ENCODE results near the gene DGCR6. TPM values are rescaled to one million over a fixed set of nuclear protein-coding genes. Genes with fewer than 3 reads are reported as not detected.
A peak's percentile ranks its signal among the peaks of the same experiment; 100 is the strongest.
"Not testable (repeated sequence)": the region's sequence is repeated elsewhere in the genome, so short reads cannot be mapped to it uniquely, and the experiment has no call there.

The DGCR6 gene
- total RNA-seq, 4 donors from 2014 or later, result 1.1 to 7.9 (median 3.2) TPM

DNA sequence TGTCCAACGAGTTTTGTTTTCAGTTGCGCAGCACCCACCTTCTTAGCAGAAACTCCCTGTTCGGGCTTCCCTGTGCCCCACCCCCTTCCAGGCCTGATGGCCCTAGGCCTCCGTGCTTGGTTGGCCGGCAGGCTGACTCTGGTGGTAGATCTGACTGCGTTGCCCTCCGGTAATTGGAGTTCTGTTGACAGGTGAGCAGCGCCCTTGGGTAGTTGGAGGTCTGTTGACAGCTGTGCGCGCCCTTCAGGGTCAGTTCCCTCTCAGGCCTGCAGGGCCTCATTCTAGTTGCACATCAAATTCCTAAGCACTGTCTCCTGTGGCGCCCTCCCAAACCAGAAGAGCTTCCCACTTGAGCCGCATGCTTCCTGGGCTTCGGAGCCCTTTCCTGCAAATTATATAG lies 776 bp downstream of the DGCR6 start:
- no CpG with 5 or more reads among the region's 13 CpGs for WGBS, 2 donors (ENCODE audit: low coverage in 1 of 2)
- no peaks in the 10 kb centered on the region for H3K27me3 ChIP-seq
- H3K27ac ChIP-seq, result no peak overlapping the region

DNA sequence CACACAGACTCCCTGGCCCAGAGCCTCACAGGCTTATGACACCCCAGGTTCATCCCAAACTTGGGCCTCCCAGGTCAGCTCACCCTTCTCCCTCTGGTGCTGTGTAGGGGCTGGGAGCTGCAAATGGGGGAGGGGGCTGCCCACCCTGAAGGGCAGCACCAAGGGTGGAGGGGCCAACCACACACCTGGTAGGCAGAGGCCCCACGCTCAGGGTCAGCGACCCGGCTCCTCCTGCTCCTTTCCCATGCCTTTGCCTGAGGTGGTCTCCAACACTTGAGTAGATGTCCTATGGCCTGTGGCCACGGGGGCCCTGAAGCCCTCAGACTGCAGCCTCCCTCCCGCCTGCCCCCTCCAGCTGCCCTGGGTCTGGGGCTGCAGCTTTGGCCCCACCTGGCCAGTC lies 3.4 kb downstream of the DGCR6 start:
- Histone ChIP-seq H3K4me3 (no peak overlapping the region), H3K4me1 (no peaks in the 10 kb centered on the region), H3K36me3 (no peaks in the 10 kb centered on the region), H3K27ac (no peak overlapping the region), H3K9me3 (no peaks in the 10 kb centered on the region), H3K27me3 (no peaks in the 10 kb centered on the region)
- TF ChIP-seq EP300 (IDR thresholded peaks at IDR 0.05) (no peak), POLR2A (IDR thresholded peaks at IDR 0.05) (no peak), POLR2AphosphoS5 (IDR thresholded peaks at IDR 0.05) (no peak)
- TF ChIP-seq, protein P1, sequence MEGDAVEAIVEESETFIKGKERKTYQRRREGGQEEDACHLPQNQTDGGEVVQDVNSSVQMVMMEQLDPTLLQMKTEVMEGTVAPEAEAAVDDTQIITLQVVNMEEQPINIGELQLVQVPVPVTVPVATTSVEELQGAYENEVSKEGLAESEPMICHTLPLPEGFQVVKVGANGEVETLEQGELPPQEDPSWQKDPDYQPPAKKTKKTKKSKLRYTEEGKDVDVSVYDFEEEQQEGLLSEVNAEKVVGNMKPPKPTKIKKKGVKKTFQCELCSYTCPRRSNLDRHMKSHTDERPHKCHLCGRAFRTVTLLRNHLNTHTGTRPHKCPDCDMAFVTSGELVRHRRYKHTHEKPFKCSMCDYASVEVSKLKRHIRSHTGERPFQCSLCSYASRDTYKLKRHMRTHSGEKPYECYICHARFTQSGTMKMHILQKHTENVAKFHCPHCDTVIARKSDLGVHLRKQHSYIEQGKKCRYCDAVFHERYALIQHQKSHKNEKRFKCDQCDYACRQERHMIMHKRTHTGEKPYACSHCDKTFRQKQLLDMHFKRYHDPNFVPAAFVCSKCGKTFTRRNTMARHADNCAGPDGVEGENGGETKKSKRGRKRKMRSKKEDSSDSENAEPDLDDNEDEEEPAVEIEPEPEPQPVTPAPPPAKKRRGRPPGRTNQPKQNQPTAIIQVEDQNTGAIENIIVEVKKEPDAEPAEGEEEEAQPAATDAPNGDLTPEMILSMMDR (IDR thresholded peaks at IDR 0.05), result no peak
- no peak for ATAC-seq
- WGBS, 2 donors (ENCODE audit: low coverage in 1 of 2), result no CpG with 5 or more reads among the region's 5 CpGs

More for the DNA sequence above, 776 bp downstream of the DGCR6 start:
- TF ChIP-seq POLR2AphosphoS5 (IDR thresholded peaks at IDR 0.05) (no peak), POLR2A (IDR thresholded peaks at IDR 0.05) (no peak), EP300 (IDR thresholded peaks at IDR 0.05) (no peak)
- TF ChIP-seq, protein P1 (IDR thresholded peaks at IDR 0.05), result no peak
- no peak overlapping the region for H3K4me3 ChIP-seq
- H3K9me3 ChIP-seq, result no peaks in the 10 kb centered on the region
- no peaks in the 10 kb centered on the region for H3K4me1 ChIP-seq
- ATAC-seq, result no peak
- H3K36me3 ChIP-seq, result no peaks in the 10 kb centered on the region

DNA sequence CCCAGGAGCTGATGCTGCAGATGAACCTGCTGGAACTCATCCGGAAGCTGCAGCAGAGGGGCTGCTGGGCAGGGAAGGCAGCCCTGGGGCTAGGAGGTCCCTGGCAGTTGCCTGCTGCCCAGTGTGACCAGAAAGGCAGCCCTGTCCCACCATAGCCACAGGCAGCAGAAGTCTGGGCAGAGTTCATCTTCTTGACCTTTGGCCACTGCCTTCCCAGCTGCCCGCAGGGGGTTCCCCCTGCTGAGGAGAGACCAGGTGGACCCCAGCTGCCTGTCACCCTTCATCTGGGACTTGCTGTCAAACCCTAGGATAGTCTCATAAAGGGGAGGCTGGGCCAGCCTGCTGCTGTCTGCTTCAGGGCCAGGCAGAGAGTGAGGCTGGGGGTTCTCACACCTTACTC lies 5.4 kb downstream of the DGCR6 start:
- no CpG with 5 or more reads among the region's 2 CpGs for WGBS, 2 donors (ENCODE audit: low coverage in 1 of 2)
- not testable (repeated sequence) for H3K4me1 ChIP-seq, ATAC-seq, H3K36me3 ChIP-seq, H3K27me3 ChIP-seq, H3K27ac ChIP-seq, H3K9me3 ChIP-seq, H3K4me3 ChIP-seq

DNA sequence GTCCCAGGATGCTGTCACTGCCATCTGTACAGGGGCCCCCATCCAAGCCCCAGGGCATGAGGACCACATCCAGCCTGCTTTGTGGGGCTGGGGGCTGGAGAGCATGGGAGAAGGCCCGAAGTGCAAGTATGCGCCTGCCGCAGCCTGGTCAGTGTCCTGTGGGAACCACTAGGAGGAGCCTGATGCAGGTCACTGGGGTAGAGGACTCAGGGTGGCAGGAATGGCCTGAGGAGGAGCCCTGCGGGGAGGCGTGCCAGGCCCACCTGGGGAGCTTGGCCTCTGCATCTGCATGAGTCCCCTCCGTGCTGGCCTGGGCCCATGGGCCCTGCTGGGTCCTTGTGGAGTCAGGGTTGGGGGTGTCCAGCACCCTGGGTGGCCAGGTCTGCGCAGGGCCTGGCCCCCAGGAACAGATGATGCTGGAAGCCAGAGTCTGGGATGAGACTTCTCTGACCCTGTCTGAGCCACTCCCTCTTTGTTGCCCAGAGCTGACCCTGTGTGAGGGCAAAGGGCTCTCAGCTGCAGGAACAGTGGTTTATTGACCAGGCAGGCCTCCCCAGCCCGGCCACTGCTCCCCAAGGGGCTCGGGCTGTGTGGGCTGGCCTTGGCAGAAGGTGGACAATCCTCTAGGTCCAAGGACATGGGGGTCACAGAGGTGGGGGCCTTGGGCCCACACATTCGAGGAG lies 6.3 kb downstream of the DGCR6 start:
- H3K4me3 ChIP-seq, H3K27ac ChIP-seq, H3K36me3 ChIP-seq, H3K4me1 ChIP-seq, H3K9me3 ChIP-seq, ATAC-seq, H3K27me3 ChIP-seq: not testable (repeated sequence)
- WGBS, 2 donors (ENCODE audit: low coverage in 1 of 2), result no CpG with 5 or more reads among the region's 10 CpGs

DNA sequence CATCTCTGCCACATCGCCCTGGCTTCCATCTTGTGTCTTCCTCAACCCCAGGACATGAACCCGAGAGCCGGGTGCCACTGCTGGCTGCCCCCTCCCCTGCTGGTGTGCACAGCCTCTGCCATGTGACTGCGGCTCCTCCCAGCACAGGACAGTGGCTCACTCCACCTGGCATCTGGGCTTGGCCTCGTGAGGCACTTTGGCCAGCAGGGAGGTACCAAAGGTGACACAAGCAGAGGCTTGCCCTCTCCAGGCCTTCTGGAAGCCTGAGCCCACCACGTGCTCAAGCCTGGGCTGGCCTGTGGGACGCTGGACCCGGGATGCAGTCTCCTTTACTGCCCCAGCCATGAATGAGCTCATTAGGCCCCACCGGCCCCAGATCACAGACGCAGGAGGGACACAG lies 8.4 kb downstream of the DGCR6 start:
- ATAC-seq, H3K4me1 ChIP-seq, H3K36me3 ChIP-seq, H3K27ac ChIP-seq, H3K4me3 ChIP-seq, H3K9me3 ChIP-seq, H3K27me3 ChIP-seq: not testable (repeated sequence)
- WGBS, 2 donors (ENCODE audit: low coverage in 1 of 2), result no CpG with 5 or more reads among the region's 10 CpGs

DNA sequence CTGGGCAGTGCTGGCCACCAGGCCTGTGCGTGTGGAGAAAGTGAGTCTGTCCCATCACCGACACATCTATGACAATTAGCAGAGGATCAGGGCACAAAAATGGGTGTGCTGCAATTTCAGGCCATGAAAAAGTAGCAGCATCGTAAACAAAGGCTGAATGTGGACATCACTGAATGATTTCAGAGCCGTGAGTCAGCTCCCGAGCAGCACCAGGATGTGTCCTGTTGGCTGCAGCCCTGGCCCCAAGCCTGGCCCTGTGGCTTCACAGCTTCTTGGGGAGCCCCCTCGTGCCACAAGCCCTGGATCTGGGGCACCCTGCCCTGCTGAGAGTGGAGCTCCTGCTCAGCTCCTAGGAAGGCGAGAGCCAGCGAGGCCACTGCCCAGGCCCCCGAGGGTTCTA lies 9.4 kb downstream of the DGCR6 start:
- not testable (repeated sequence) for H3K36me3 ChIP-seq, H3K4me3 ChIP-seq, H3K27ac ChIP-seq, H3K9me3 ChIP-seq, H3K27me3 ChIP-seq, H3K4me1 ChIP-seq
- WGBS, 2 donors (ENCODE audit: low coverage in 1 of 2), result no CpG with 5 or more reads among the region's 9 CpGs
- peak; percentile 22 for ATAC-seq

DNA sequence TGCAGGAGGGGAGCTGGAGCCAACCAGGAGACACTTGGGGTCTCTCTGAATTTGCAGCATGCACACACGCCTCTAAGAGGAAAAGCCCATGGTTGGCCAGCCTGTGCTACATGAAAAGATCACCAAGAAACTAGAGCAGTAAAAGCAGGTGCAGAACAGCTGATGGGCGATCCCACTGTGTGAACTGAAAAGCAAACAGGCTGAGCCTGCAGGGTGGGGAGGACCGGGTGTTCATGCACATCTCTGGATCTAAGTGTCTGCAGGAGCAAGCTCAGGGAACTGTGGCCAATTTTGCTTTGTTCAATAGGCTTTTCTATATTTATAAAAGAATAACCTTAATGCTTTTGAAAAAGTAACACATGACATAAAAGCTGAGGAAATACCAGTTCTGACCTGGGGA lies 11.7 kb downstream of the DGCR6 start:
- not testable (repeated sequence) for H3K27ac ChIP-seq, H3K9me3 ChIP-seq, H3K4me3 ChIP-seq, H3K27me3 ChIP-seq, H3K4me1 ChIP-seq, ATAC-seq, H3K36me3 ChIP-seq
- no CpG with 5 or more reads among the region's 3 CpGs for WGBS, 2 donors (ENCODE audit: low coverage in 1 of 2)

DNA sequence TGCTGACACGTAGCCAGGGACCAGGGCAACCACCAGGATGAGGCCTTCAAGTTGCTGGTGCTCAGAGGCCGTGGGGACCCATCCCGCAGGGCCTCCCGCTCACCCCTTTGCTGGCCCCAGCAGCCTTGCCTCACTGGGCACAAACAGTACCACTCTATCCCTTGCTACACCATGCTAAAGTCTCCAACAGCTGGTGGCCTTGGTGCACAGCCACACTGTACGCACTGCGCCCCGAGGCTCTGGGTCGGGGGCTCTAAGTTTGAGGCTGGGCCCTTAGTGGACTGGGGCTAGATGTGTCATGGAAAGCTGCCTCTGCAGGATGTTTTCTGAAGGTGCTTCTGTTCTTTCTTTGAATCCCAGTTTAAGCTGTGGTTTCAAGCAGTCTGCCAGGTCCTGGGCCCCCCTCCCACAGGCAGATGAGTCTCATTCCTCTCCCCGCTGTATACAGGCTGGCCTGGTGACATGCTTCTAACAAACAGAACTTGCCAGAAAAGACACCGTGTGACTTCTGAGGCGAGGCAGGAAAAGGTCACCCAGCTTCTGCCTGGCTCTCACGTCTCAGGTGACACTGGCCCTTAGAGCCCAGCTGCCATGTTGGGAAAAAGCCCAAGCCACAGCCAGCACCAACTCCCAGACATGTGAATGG lies 14.3 kb downstream of the DGCR6 start:
- H3K27ac ChIP-seq, H3K27me3 ChIP-seq, ATAC-seq, H3K4me3 ChIP-seq, H3K4me1 ChIP-seq, H3K36me3 ChIP-seq, H3K9me3 ChIP-seq: not testable (repeated sequence)
- WGBS, 2 donors (ENCODE audit: low coverage in 1 of 2), result no CpG with 5 or more reads among the region's 12 CpGs
